ENCODE measurements around the gene ACAD11.

Gene ACAD11

DNA sequence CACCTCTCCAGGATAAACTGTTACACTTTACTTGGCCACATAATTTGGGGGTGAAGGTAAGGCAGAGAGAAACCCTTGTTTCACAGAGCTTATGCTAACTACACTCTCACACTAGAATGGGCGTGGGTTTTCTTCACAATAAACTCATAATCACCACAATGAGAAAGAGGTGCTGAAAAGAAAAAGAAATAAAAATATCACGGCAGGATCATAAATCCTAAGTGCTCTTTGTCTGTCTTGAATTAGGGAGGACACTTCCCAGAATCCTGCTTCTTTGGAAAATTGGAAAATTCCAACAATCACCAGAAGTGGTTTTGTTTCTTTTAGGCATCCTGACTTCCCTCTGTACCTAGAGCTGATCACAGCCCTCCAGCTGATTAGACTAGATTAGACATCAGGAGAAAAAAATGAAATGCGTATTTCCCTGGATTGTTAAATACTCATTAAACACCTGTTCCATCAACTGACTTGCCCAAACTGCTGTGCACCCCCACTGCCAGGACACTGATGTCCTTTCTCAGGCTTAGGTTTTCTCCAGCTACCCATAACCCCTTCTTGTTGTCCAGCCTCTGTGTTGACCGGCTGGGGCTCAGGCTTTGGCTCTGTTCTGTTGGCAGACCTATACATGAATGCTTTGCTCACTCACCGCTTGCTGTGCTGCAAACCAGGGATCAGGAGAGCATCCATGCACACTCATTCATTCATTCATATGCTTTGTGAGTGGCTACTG, 104.1 kb downstream of the ACAD11 start:
- no peak for DNase-seq (ENCODE audit: low spot score)

- DNase-seq (ENCODE audit: low spot score): no peak
Observed at GRCh38 chr3:132554437-132554836, 105.2 kb downstream of the ACAD11 start.

DNA sequence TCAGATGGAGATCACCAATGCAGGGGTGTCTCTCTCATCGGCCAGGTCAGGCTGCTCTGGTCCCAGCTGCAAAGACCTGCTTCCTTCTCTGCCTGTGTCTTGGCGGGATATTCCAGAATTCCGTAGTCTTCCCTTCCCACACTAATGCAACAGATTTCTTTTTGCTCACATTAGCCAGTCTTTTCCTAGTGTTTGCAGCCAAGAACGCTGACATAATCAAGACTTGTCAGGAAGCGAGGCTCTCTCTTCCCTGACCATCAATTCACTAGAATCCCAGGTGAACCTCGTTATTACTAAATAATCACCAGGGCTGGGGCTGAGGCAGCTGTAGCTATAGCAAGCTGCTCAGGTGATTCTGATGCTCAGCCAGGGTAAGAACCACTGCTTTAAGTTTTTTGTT, 105.8 kb downstream of the ACAD11 start:
- no peak for DNase-seq (ENCODE audit: low spot score)

- DNase-seq (ENCODE audit: low spot score): no peak
Observed at GRCh38 chr3:132550579-132551305, 108.9 kb downstream of the ACAD11 start.

DNA sequence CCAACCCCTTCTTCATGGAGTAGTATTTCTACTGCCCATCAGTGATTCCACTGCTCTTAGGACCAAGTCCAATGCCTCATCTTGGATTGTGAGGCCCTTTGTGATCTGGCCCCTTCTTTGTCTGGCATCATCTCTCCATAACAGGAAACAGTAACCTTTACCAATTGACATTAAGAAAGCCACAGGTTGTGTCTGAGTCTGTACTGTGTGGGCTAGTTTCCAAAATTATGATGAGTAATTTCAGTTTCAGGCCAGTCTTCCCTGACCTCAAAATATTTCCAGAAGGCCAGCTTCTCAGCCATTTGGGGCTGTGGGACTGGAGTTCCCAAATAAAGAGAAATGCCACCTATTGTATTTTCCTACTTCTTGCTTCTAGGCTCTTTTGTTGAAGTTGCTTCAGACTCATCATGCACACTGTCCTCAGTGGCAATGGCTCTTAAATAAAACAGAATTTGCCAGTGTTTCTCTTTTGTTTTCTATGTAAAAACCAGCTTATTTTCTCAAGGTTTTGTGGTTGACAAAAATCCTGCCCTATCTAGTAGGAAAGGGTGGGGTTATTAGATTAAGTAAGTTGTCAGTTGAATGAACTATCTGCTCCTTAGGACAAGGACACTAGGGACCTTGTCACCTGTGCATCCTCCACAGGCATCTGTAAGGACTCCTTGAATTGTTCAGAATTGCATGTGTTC, 109.6 kb downstream of the ACAD11 start:
- no peak for DNase-seq (ENCODE audit: low spot score)

DNA sequence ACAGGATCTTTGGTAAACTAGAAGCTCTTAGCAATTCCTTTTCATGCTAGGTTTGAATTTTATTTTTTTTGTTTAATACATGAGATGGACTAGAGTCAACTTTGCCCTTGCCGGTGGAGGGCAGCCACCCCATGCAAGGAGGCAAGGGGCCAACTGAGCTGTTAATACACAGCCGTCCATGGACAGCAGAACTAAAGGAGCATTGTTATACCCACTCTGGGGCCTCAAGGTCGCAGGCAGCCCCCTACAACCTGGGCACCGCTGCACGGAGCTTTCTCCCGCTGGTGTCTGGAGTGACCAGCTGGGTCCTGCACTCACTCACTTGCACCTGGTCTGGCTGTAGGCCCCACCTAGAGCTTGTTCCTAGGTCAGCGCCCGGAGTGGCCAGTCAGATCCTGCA, 110.4 kb downstream of the ACAD11 start:
- no peak for DNase-seq (ENCODE audit: low spot score)

- DNase-seq (ENCODE audit: low spot score): no peak
Observed at GRCh38 chr3:132545471-132545870, 114.1 kb downstream of the ACAD11 start.

- DNase-seq (ENCODE audit: low spot score): no peak
Observed at GRCh38 chr3:132544130-132544529, 115.5 kb downstream of the ACAD11 start.

DNA sequence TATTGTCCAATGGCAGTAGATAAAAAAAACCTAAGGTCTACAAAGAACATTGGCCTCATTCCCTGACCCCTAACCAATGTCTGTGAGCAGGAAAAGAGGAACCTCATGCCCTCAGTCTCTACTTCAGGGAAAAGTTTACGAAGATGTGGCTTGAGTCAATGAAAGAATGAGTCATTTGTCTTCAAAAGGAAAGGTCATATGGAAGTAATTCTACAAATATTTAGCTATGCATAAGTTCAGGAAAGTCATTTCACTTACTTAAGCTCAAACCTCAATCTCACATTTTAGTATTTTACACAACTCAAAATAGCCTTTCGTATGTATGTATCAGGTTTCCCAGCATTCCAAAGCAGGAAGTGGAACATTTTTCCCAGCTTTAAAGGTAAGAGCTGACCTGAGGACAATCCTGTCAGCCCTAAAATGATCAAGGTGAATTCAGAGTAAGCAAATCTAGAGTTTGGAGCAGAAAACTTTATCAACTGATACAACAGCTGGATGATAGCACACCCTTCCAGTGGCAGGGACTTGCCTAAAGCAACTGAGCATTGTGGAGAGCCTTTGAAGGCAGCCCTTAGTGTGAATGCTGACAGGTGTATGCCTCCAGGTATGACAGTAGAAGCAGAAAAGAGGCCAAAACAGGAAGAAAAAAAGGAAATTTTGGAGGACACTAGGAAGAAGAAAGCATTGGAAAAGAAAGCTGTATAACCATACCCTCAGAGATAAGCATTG, 116.4 kb downstream of the ACAD11 start:
- no peak for DNase-seq (ENCODE audit: low spot score)

GRCh38 chr3:132542577-132542976, 117.0 kb downstream of the ACAD11 start:
- no peak for DNase-seq (ENCODE audit: low spot score)

DNA sequence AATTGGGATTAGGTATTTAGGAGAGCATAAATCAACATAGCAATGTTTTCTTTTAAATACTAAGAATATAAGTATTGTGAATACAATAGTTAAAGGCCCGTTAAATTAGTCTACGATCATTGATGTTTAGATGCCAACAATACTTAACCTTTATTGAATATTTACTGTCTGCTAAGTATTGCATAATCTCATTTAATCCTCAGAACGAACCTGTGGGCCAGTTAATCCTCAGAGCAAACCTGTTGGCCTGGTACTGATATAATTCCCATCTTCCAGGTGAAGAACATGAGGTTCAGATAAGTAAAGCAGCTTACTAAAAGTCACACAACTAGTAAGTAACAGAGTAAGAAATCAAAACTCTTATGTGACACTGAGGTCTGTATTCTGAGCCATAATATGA, 119.9 kb downstream of the ACAD11 start:
- DNase-seq (ENCODE audit: low spot score): no peak

DNA sequence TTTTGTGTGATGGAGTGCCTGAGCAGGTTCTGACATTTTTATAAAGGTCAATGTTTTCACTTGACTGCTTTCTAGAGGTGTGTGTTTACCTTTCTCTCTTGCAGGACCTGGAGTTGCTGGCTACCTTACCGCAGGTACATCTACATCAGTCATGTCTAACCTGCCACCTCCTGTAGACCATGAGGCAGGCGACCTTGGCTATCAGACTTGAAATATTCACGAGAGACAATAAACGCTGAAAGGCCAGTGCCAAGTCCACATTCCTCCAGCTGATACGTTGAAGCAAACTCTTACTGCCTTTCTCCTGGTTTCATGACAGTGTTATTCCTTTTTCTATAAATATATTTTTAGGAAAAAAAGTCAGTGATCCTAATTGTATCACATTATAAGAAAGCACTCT, 121.5 kb downstream of the ACAD11 start:
- DNase-seq (ENCODE audit: low spot score): no peak

- DNase-seq (ENCODE audit: low spot score): no peak
Observed at GRCh38 chr3:132537297-132537696, 122.3 kb downstream of the ACAD11 start.

- DNase-seq (ENCODE audit: low spot score): no peak
Observed at GRCh38 chr3:132536442-132537153, 123.0 kb downstream of the ACAD11 start.

DNA sequence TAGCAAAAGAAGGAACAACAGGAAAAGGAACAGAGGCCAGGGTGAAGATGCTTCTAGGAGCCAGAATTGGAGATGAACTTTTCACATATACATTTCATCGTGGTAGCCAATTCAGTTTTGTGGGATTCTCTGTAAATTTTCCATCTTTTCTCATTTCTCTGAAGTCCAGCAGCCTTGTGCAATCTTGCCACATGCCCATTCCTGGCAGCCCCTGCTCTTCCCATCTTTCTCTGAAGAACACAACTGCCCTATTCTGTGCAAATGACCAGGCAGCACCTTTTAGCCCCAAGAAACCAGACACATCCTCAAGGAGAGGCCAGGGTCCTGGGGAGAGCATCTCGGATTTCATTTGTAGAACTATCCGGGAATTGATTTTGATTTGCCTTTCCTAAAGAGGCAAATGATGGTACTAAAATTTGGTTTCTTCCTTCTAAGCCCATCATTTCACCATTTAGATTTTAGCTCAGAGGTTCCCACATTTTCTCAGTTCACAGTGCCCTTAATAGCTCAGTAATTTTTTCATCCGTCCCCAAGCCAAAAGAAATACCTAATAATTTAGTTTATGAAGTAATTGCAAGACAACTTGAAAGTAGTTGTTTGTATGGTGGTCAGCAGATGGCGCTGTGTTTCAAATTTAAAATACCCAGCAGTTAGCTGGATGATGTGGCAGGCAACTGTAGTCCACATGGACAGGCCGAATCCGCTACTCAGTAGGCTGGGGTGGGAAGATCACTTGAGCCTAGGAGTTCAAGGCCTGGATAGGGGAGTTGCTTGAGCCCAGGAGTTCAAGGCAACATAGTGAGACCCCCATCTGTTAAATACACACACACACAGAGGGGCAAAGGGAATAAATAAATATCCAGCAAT, 123.8 kb downstream of the ACAD11 start:
- peak; percentile 59 for DNase-seq (ENCODE audit: low spot score)

GRCh38 chr3:132530624-132531023, 129.0 kb downstream of the ACAD11 start:
- DNase-seq (ENCODE audit: low spot score): no peak

DNA sequence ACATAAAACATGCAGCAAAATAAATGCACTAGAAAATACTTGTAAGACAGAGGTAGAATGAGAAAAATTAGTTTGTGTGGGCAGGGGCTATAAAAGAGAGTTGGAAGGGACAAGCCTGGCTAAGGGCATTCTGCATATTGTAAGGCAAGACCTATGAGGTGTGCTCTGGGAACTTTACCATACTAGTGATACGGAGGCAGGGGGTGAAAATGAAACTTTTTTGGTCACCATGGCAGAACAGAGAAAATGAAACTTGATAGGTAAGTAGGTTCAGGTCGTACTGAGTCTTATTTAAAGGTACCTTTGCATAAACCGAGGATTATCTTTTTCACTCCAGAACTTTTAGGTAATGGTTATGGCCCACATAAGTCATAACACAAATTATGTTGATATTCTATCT, 137.3 kb downstream of the ACAD11 start:
- no peak for DNase-seq (ENCODE audit: low spot score)

DNA sequence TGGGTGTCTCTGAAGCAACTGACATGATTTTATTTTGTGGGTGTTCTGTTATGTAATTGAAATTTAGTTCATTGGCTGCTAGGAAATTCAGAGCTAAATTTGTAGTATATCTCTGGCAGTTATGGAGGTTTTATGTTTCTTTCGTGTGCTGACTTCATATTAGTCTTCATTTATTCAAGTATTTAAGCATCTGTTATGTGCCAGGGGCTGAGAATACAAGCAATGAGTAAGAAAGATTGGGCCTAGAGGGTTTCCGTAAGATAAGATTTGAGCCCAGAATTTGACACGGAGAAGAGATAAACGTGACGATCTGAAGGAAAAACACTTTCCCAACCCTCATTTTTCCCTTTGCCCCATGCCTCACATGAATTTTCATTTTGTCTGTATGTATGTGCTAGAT, 137.7 kb downstream of the ACAD11 start:
- DNase-seq (ENCODE audit: low spot score): no peak

GRCh38 chr3:132519914-132520313, 139.7 kb downstream of the ACAD11 start:
- DNase-seq (ENCODE audit: low spot score): no peak

DNA sequence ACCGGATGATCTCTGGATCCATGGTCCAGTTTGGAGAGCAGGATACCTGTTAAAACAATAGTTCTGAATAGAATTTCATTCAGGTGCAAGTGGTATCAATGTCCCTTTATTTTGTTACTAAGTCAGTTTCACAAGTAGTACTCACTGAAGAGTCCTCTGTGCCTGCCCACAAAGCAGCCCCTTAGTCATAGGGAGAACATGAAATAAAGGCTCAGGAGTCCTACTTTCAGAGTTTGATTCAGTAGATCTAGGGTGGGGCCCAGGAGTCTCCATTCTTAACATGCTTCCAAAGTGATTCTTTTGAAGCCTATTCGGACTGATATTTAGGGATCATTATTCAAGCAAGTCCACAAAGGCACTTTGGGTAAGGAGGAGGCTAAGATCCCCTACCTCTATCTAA, 142.3 kb downstream of the ACAD11 start:
- DNase-seq (ENCODE audit: low spot score): no peak

GRCh38 chr3:132513057-132513456, 146.6 kb downstream of the ACAD11 start:
- no peak for DNase-seq (ENCODE audit: low spot score)

Data from CD4-positive, alpha-beta T cell treated with Interleukin-2 at 100 ng/mL for 4 hours (primary cell).